Transverse colon (tissue), 4 donors: ENCODE data around the gene SIL1. TPM values are rescaled to one million over a fixed set of nuclear protein-coding genes. Genes with fewer than 3 reads are reported as not detected.

Source experiments
- DNase-seq: peaks from one replicate; pipeline ENCODE4 v3.0.0-alpha.2; 2019
- H3K27ac ChIP-seq, 4 donors: fragments of 200-600 bp; sonication (generic); 2 replicates each; pipeline ENCODE4 v1.5.1; 2016 to 2018; ENCODE audit warnings: inconsistent platforms in 4 of 4
- H3K27me3 ChIP-seq: fragments of 200-600 bp; sonication (generic); 2 replicates; pipeline ENCODE4 v1.5.1; 2017; ENCODE audit warnings: inconsistent platforms
- H3K36me3 ChIP-seq, 4 donors: fragments of 200-600 bp; sonication (generic); 2 replicates each; pipeline ENCODE4 v1.5.1; 2017 to 2019; ENCODE audit warnings: inconsistent platforms in 4 of 4
- H3K4me1 ChIP-seq, 4 donors: fragments of 200-600 bp; sonication (generic); 2 replicates each; pipeline ENCODE4 v1.5.1; 2017 to 2020; ENCODE audit warnings: inconsistent platforms in 4 of 4
- H3K4me3 ChIP-seq, 4 donors: fragments of 200-600 bp; sonication (generic); 1 replicate in 1 of 4; 2 replicates in 3 of 4; pipeline versions ENCODE4 v1.5.1 to v1.6.1; 2017 to 2019; ENCODE audit warnings: inconsistent platforms in 4 of 4
- H3K9me3 ChIP-seq, 2 donors: fragments of 200-600 bp; sonication (generic); 2 replicates each; pipeline ENCODE4 v1.5.1; 2017 to 2019; ENCODE audit warnings: inconsistent platforms in 2 of 2
- CTCF ChIP-seq, 5 experiments: fragments of 200-600 bp in 3 of 5; fragments of 450-650 bp in 2 of 5; sonication (generic) in 3 of 5; IDR thresholded peaks; 1 replicate in 2 of 5; 2 replicates in 3 of 5; pipeline ENCODE4 v1.5.1; 2016 to 2017; ENCODE audit warnings: antibody characterized with exemption in 5 of 5, inconsistent platforms in 3 of 5, mild to moderate bottlenecking in 2 of 5, moderate library complexity in 1 of 5
- EP300 ChIP-seq: sonication (generic); formaldehyde crosslinking; IDR thresholded peaks from one replicate; pipeline ENCODE4 v1.6.1; 2017; ENCODE audit warnings: antibody characterized with exemption, low read depth
- POLR2A ChIP-seq: fragments of 450-650 bp; IDR thresholded peaks from one replicate; pipeline ENCODE4 v1.6.1; 2016; ENCODE audit warnings: antibody characterized with exemption, mild to moderate bottlenecking, moderate library complexity
- POLR2AphosphoS5 ChIP-seq, 3 donors: sonication (generic); formaldehyde crosslinking; IDR thresholded peaks; one replicate each; pipeline ENCODE4 v1.6.1; 2016; ENCODE audit warnings: antibody characterized with exemption in 3 of 3
- WGBS, 2 donors: methylation state at CpG; one replicate each; pipeline ENCODE4 v1.1.5; 2018; ENCODE audit warnings: low coverage in 1 of 2; 5-methylcytosine and 5-hydroxymethylcytosine counted together
- in situ Hi-C, 4 donors: fragments of 200-750 bp; cut with MboI; loops; one replicate each; pipeline versions ENCODE4 v1.15.0 to v1.15.1; 2017; ENCODE audit warnings: low sequenced_read_pairs in 3 of 4, low pct_ligation_motif_present in 1 of 4, low pct_unique_long_range_greater_than_20kb in 1 of 4
- intact Hi-C: fragments of 100-400 bp; cut with DNase I; formaldehyde crosslinking; loops from one replicate; pipeline ENCODE4 v1.15.1; 2023; ENCODE audit warnings: low total_unique reads
- total RNA-seq, 4 donors: library from RNA; depleted of rRNA; stranded (reverse); fragments of >200 nt; gene quantifications; one replicate each; pipeline ENCODE4 v1.1.0, GENCODE V29; 2016

SIL1 gene
- total RNA-seq, 4 donors from 2014 or later = 11.1 to 38.1 (median 29.0) TPM

GRCh38 chr5:139151902-139152301 is 46.3 kb downstream of the SIL1 start:
- Histone ChIP-seq H3K27ac (no peak overlapping the region), H3K36me3 (no peaks in the 10 kb centered on the region), H3K4me1 (peaks cover 4 to 35% (median 15%) of the 10 kb centered on the region in 4 donors), H3K4me3 (no peak overlapping the region), H3K27me3 (no peaks in the 10 kb centered on the region), H3K9me3 (no peaks in the 10 kb centered on the region)
- WGBS, 2 donors = 80 to 98% methylated on average over 1 to 7 of the region's 7 CpGs
- DNase-seq = no peak
- in situ Hi-C loops = no loop called here
- intact Hi-C loops = no loop called here
- TF ChIP-seq CTCF (IDR thresholded peaks at IDR 0.05) (no peak), POLR2AphosphoS5 (IDR thresholded peaks at IDR 0.05) (no peak), POLR2A (no peak), EP300 (no peak)

GRCh38 chr5:139150367-139150999 is 47.7 kb downstream of the SIL1 start:
- DNase-seq = no peak
- 76 to 94% methylated on average over 3 to 9 of the region's 9 CpGs for WGBS, 2 donors
- no peaks in the 10 kb centered on the region for H3K36me3 ChIP-seq
- no peaks in the 10 kb centered on the region for H3K9me3 ChIP-seq
- in situ Hi-C loops (no loop called here), intact Hi-C loops (no loop called here)
- no peak for TF ChIP-seq POLR2A
- TF ChIP-seq POLR2AphosphoS5 (IDR thresholded peaks at IDR 0.05) = no peak
- TF ChIP-seq CTCF (IDR thresholded peaks at IDR 0.05) = no peak
- TF ChIP-seq EP300 = no peak
- H3K27me3 ChIP-seq = no peaks in the 10 kb centered on the region
- no peak overlapping the region for H3K4me3 ChIP-seq
- H3K27ac ChIP-seq = no peak overlapping the region
- peaks cover 4 to 39% (median 15%) of the 10 kb centered on the region in 4 donors for H3K4me1 ChIP-seq

GRCh38 chr5:139149477-139150199 is 48.5 kb downstream of the SIL1 start:
- H3K27me3 ChIP-seq = no peaks in the 10 kb centered on the region
- in situ Hi-C loops (no loop called here), intact Hi-C loops (no loop called here)
- no peaks in the 10 kb centered on the region for H3K36me3 ChIP-seq
- peaks cover 4 to 39% (median 15%) of the 10 kb centered on the region in 4 donors for H3K4me1 ChIP-seq
- TF ChIP-seq EP300 (no peak), POLR2AphosphoS5 (IDR thresholded peaks at IDR 0.05) (no peak), CTCF (IDR thresholded peaks at IDR 0.05) (no peak), POLR2A (no peak)
- no peaks in the 10 kb centered on the region for H3K9me3 ChIP-seq
- DNase-seq = no peak
- 37 to 74% methylated on average over 2 to 3 of the region's 3 CpGs for WGBS, 2 donors
- no peak overlapping the region for H3K27ac ChIP-seq
- no peak overlapping the region for H3K4me3 ChIP-seq

GRCh38 chr5:139148986-139149385 is 49.2 kb downstream of the SIL1 start:
- no peaks in the 10 kb centered on the region for H3K36me3 ChIP-seq
- no peak overlapping the region for H3K4me3 ChIP-seq
- peak overlapping the region in 1 of 4 donors; percentile 54 for H3K27ac ChIP-seq
- 67 to 87% methylated on average over 3 to 5 of the region's 5 CpGs for WGBS, 2 donors
- intact Hi-C loops (no loop called here), in situ Hi-C loops (no loop called here)
- no peak for TF ChIP-seq POLR2A
- TF ChIP-seq CTCF (IDR thresholded peaks at IDR 0.05) = no peak
- TF ChIP-seq POLR2AphosphoS5 (IDR thresholded peaks at IDR 0.05) = no peak
- TF ChIP-seq EP300 = no peak
- no peak for DNase-seq
- H3K4me1 ChIP-seq = peaks cover 4 to 39% (median 15%) of the 10 kb centered on the region in 4 donors
- no peaks in the 10 kb centered on the region for H3K27me3 ChIP-seq
- H3K9me3 ChIP-seq = no peaks in the 10 kb centered on the region
